CD4-positive, CD25-positive, alpha-beta regulatory T cell (primary cell): Measurements from ENCODE around the gene MAP7D1. TPM values are rescaled to one million over a fixed set of nuclear protein-coding genes. Genes with fewer than 3 reads are reported as not detected.

Experiments used
- ATAC-seq, 2 donors: fragments of 150-1000 bp; cut with Tn5 transposase; one replicate each; pipeline ENCODE4 v1.10.0; 2021; ENCODE audit warnings: low read depth in 2 of 2, moderate number of reproducible peaks in 2 of 2, moderate library complexity in 1 of 2
- DNase-seq, 3 donors: peaks; one replicate each; pipeline versions ENCODE4 v3.0.0 to v3.0.0-alpha.2; 2012 to 2022; ENCODE audit warnings: mixed read lengths in 1 of 3
- H3K27ac ChIP-seq: one replicate; pipeline ENCODE4 v1.7.0; 2013; ENCODE audit warnings: mild to moderate bottlenecking, low read length; ENCODE audit not compliant: insufficient read depth, poor library complexity, severe bottlenecking
- H3K27me3 ChIP-seq: one replicate; pipeline ENCODE4 v1.7.0; 2013; ENCODE audit warnings: low read length; ENCODE audit not compliant: control insufficient read depth, insufficient read depth
- H3K36me3 ChIP-seq: one replicate; pipeline ENCODE4 v1.7.0; 2013; ENCODE audit warnings: mild to moderate bottlenecking, low read length, moderate library complexity; ENCODE audit not compliant: control insufficient read depth, insufficient read depth
- H3K4me1 ChIP-seq: 2 replicates; pipeline ENCODE4 v1.7.0; 2013; ENCODE audit warnings: mild to moderate bottlenecking, low read length; ENCODE audit not compliant: insufficient read depth, control insufficient read depth, poor library complexity, severe bottlenecking
- H3K4me3 ChIP-seq: one replicate; pipeline ENCODE4 v1.7.0; 2013; ENCODE audit warnings: low read depth, mild to moderate bottlenecking, low read length, moderate library complexity
- H3K9me3 ChIP-seq, 2 experiments: 1 replicate in 1 of 2; 2 replicates in 1 of 2; pipeline ENCODE4 v1.7.0; 2013; ENCODE audit warnings: low read length in 2 of 2, mild to moderate bottlenecking in 1 of 2, moderate library complexity in 1 of 2; ENCODE audit not compliant: control insufficient read depth in 2 of 2
- H3K27ac Mint-ChIP-seq, 3 donors: one replicate each; pipeline ENCODE4 v1.8.0; 2020 to 2022; ENCODE audit warnings: mild to moderate bottlenecking in 3 of 3, mixed read lengths in 3 of 3, moderate library complexity in 2 of 3
- H3K27me3 Mint-ChIP-seq: one replicate; pipeline ENCODE4 v1.8.0; 2022; ENCODE audit warnings: mild to moderate bottlenecking, mixed read lengths
- H3K36me3 Mint-ChIP-seq: one replicate; pipeline ENCODE4 v1.8.0; 2020; ENCODE audit warnings: mixed read lengths
- H3K4me1 Mint-ChIP-seq, 4 donors: one replicate each; pipeline ENCODE4 v1.8.0; 2020 to 2022; ENCODE audit warnings: mixed read lengths in 4 of 4, mild to moderate bottlenecking in 1 of 4
- H3K4me3 Mint-ChIP-seq, 4 donors: one replicate each; pipeline ENCODE4 v1.8.0; 2020 to 2022; ENCODE audit warnings: mild to moderate bottlenecking in 4 of 4, mixed read lengths in 4 of 4, moderate library complexity in 3 of 4
- H3K9me3 Mint-ChIP-seq, 7 donors: one replicate each; pipeline ENCODE4 v1.8.0; 2020 to 2022; ENCODE audit warnings: mixed read lengths in 7 of 7, mild to moderate bottlenecking in 3 of 7, moderate library complexity in 2 of 7
- polyA plus RNA-seq, 4 donors: library from polyadenylated mRNA; unstranded; fragments of 300-500 nt; fragmentation: Illumina TruSeq; gene quantifications; one replicate each; pipeline ENCODE4 v1.2.3, GENCODE V29; 2021
- total RNA-seq: library from RNA; stranded (reverse); gene quantifications from one replicate; pipeline ENCODE4 v1.2.3, GENCODE V29; 2022

Gene MAP7D1
- total and polyA plus RNA-seq, 5 donors from 2014 or later: 10.1 to 178 (median 13.8) TPM

- H3K27ac Mint-ChIP-seq: no peak overlapping the region
- no peaks in the 10 kb centered on the region for H3K4me1 ChIP-seq
These were observed 41.6 kb upstream of the MAP7D1 start for GRCh38 chr1:36114371-36114770.

GRCh38 chr1:36115200-36115669 lies 40.7 kb upstream of the MAP7D1 start:
- Histone ChIP-seq H3K27ac (no peak overlapping the region), H3K9me3 (no peaks in the 10 kb centered on the region), H3K27me3 (no peaks in the 10 kb centered on the region), H3K4me3 (no peak overlapping the region), H3K36me3 (no peaks in the 10 kb centered on the region), H3K4me1 (no peaks in the 10 kb centered on the region)
- H3K9me3 Mint-ChIP-seq: peaks cover 0 to 2% (median 0%) of the 10 kb centered on the region in 7 donors
- H3K4me1 Mint-ChIP-seq: peaks cover 0 to 7% (median 0%) of the 10 kb centered on the region in 4 donors
- H3K4me3 Mint-ChIP-seq: no peak overlapping the region
- DNase-seq (no peak), ATAC-seq (no peak)
- H3K27me3 Mint-ChIP-seq: peaks cover 8% of the 10 kb centered on the region
- no peaks in the 10 kb centered on the region for H3K36me3 Mint-ChIP-seq
- no peak overlapping the region for H3K27ac Mint-ChIP-seq

More at GRCh38 chr1:36114371-36114770, 41.6 kb upstream of the MAP7D1 start:
- peaks cover 5% of the 10 kb centered on the region for H3K27me3 Mint-ChIP-seq
- no peaks in the 10 kb centered on the region for H3K9me3 ChIP-seq
- H3K27ac ChIP-seq: no peak overlapping the region
- H3K36me3 Mint-ChIP-seq: no peaks in the 10 kb centered on the region
- H3K36me3 ChIP-seq: no peaks in the 10 kb centered on the region
- H3K4me1 Mint-ChIP-seq: peaks cover 0 to 8% (median 0%) of the 10 kb centered on the region in 4 donors
- no peak for DNase-seq
- H3K27me3 ChIP-seq: no peaks in the 10 kb centered on the region
- no peaks in the 10 kb centered on the region for H3K9me3 Mint-ChIP-seq
- no peak overlapping the region for H3K4me3 Mint-ChIP-seq
- ATAC-seq: no peak
- H3K4me3 ChIP-seq: no peak overlapping the region

DNA sequence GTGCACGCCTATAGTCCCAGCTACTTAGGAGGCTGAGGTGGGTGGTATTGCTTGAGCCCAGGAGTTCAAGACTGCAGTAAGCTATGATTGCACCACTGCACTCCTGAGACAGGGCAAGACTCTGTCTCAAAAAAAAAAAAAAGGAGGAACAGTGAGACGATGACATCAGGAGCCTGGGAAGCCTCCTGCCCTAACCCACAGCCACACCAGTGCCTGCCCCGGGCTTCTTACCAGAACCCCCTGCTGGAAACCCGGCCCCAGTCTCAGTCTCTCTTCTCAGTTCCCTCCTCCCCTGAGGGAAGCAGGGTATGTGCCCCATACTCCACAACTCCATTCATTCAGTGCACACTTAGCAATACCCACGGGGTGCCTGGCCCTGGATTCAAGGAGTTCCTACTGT lies 40.0 kb upstream of the MAP7D1 start:
- Mint-ChIP-seq H3K9me3 (peaks cover 0 to 2% (median 0%) of the 10 kb centered on the region in 7 donors), H3K4me3 (no peak overlapping the region), H3K36me3 (no peaks in the 10 kb centered on the region), H3K4me1 (peaks cover 0 to 5% (median 0%) of the 10 kb centered on the region in 4 donors), H3K27ac (no peak overlapping the region), H3K27me3 (peaks cover 15% of the 10 kb centered on the region)
- ATAC-seq: no peak
- no peaks in the 10 kb centered on the region for H3K27me3 ChIP-seq
- no peak overlapping the region for H3K27ac ChIP-seq
- no peak for DNase-seq
- H3K4me3 ChIP-seq: no peak overlapping the region
- H3K9me3 ChIP-seq: no peaks in the 10 kb centered on the region
- H3K4me1 ChIP-seq: no peaks in the 10 kb centered on the region
- no peaks in the 10 kb centered on the region for H3K36me3 ChIP-seq

DNA sequence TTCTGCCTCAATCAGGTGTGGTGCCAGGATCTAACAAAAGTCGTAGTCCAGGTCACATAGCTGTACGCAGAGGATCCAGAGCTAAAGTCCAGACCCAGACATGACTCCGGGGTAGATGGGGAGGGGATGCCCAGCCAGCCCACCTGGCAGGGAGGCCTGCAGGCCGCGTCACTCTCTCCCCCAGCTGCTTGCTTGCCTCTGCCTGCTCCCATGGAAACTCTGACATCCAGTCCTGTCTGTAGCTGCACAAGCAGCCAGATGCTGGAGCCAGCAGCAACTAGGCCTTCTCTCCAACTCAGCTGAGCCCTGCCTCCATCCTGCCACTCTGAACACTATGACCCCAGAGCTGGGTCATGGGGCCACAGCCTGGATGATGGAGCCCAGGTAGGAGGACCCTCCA lies 39.1 kb upstream of the MAP7D1 start:
- H3K9me3 ChIP-seq: no peaks in the 10 kb centered on the region
- peaks cover 0 to 2% (median 0%) of the 10 kb centered on the region in 7 donors for H3K9me3 Mint-ChIP-seq
- no peaks in the 10 kb centered on the region for H3K4me1 Mint-ChIP-seq
- ATAC-seq (no peak), DNase-seq (no peak)
- no peak overlapping the region for H3K4me3 Mint-ChIP-seq
- peaks cover 21% of the 10 kb centered on the region for H3K27me3 Mint-ChIP-seq
- no peaks in the 10 kb centered on the region for H3K27me3 ChIP-seq
- no peaks in the 10 kb centered on the region for H3K4me1 ChIP-seq
- H3K4me3 ChIP-seq: no peak overlapping the region
- no peaks in the 10 kb centered on the region for H3K36me3 Mint-ChIP-seq
- no peak overlapping the region for H3K27ac ChIP-seq
- H3K36me3 ChIP-seq: no peaks in the 10 kb centered on the region
- H3K27ac Mint-ChIP-seq: no peak overlapping the region

- no peaks in the 10 kb centered on the region for H3K4me1 ChIP-seq
- H3K27ac Mint-ChIP-seq: no peak overlapping the region
- H3K27ac ChIP-seq: no peak overlapping the region
- no peak overlapping the region for H3K4me3 Mint-ChIP-seq
- ATAC-seq: no peak
- peaks cover 33% of the 10 kb centered on the region for H3K27me3 Mint-ChIP-seq
- no peak for DNase-seq
- peaks cover 3% of the 10 kb centered on the region for H3K27me3 ChIP-seq
- H3K4me3 ChIP-seq: no peak overlapping the region
- no peaks in the 10 kb centered on the region for H3K9me3 ChIP-seq
- H3K4me1 Mint-ChIP-seq: peaks cover 0 to 11% (median 8%) of the 10 kb centered on the region in 4 donors
- H3K36me3 Mint-ChIP-seq: no peaks in the 10 kb centered on the region
- peaks cover 0 to 2% (median 0%) of the 10 kb centered on the region in 7 donors for H3K9me3 Mint-ChIP-seq
- H3K36me3 ChIP-seq: no peaks in the 10 kb centered on the region
These were observed 37.3 kb upstream of the MAP7D1 start for GRCh38 chr1:36118447-36119204.

GRCh38 chr1:36119456-36119855 lies 36.5 kb upstream of the MAP7D1 start:
- Histone ChIP-seq H3K36me3 (no peaks in the 10 kb centered on the region), H3K27ac (no peak overlapping the region), H3K27me3 (peaks cover 3% of the 10 kb centered on the region), H3K4me3 (no peak overlapping the region), H3K4me1 (no peaks in the 10 kb centered on the region), H3K9me3 (no peaks in the 10 kb centered on the region)
- peaks cover 0 to 3% (median 0%) of the 10 kb centered on the region in 7 donors for H3K9me3 Mint-ChIP-seq
- peaks cover 42% of the 10 kb centered on the region for H3K27me3 Mint-ChIP-seq
- H3K36me3 Mint-ChIP-seq: no peaks in the 10 kb centered on the region
- H3K27ac Mint-ChIP-seq: no peak overlapping the region
- H3K4me3 Mint-ChIP-seq: no peak overlapping the region
- peaks cover 0 to 13% (median 10%) of the 10 kb centered on the region in 4 donors for H3K4me1 Mint-ChIP-seq
- ATAC-seq: no peak
- DNase-seq: no peak

DNA sequence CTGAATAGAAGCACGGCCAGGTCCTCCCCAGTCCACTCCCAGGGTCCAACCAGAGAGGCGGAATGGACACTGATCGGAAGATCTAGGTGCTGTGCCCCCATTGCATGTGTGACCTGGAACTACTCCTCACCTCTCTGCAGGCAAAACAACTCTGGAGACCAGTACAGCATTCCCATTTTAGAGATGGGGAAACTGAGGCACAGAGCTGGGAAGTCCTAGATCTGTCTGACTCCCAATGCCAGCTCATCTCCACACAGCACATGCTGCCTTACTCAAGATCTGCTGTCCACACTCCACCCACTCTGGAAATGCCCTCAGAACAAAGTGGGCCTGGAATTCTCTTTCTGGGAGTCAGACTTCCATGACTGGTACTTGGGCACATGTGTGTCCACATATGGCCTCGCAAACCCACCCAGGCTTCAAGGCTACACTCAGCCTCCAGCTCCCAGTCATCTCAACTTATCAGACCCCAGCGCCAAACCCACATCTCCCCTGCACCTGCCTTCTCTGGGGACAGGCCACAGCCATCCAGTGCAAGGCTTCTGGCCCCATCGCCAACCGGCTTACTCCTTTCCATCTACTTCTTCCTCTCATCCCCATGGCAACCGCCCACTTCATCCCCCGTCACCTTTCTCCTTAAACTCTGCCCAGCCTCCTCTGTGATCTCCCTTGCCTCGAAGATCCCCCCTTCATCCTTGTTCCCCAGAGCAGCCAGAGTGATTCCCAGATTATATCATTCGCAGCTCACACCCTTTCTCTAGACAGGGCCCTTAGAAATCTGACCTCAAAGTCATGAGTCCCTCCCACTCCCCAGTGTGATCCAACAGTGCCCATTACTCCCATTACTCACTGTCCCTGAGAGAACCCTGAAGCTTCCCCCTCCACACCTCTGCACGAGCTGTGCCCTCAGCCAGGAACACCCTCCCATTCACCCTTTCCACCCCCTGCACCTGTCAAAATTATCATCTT lies 33.6 kb upstream of the MAP7D1 start:
- H3K27me3 ChIP-seq: peaks cover 3% of the 10 kb centered on the region
- no peaks in the 10 kb centered on the region for H3K4me1 ChIP-seq
- no peak overlapping the region for H3K27ac ChIP-seq
- no peak overlapping the region for H3K27ac Mint-ChIP-seq
- H3K4me3 Mint-ChIP-seq: peak overlapping the region in 2 of 4 donors; percentile 1 to 4
- peaks cover 53% of the 10 kb centered on the region for H3K27me3 Mint-ChIP-seq
- H3K4me3 ChIP-seq: no peak overlapping the region
- H3K36me3 ChIP-seq: no peaks in the 10 kb centered on the region
- ATAC-seq (no peak), DNase-seq (no peak)
- H3K9me3 Mint-ChIP-seq: peaks cover 0 to 3% (median 0%) of the 10 kb centered on the region in 7 donors
- no peaks in the 10 kb centered on the region for H3K9me3 ChIP-seq
- peaks cover 0 to 26% (median 10%) of the 10 kb centered on the region in 4 donors for H3K4me1 Mint-ChIP-seq
- H3K36me3 Mint-ChIP-seq: no peaks in the 10 kb centered on the region
